Fibroblast of lung (primary cell): ENCODE measurements around the gene SCUBE1.

Experiments used
- CTCF ChIP-seq, 2 donors: IDR thresholded peaks in 1 of 2; conservative IDR thresholded peaks in 1 of 2; 1 replicate in 1 of 2; 2 replicates in 1 of 2; pipeline ENCODE4 v1.5.1; 2011 to 2012; ENCODE audit warnings: low read length in 2 of 2, control low read depth in 1 of 2, inconsistent platforms in 1 of 2, low read depth in 1 of 2, mild to moderate bottlenecking in 1 of 2
- EZH2 ChIP-seq: IDR thresholded peaks from 2 replicates; pipeline ENCODE4 v1.5.1; 2012; ENCODE audit warnings: low read length, control low read depth, mild to moderate bottlenecking; ENCODE audit errors: missing control alignments

GRCh38 chr22:43333978-43334377 is 9.2 kb downstream of the SCUBE1 start:
- TF ChIP-seq CTCF (conservative IDR thresholded peaks at IDR 0.05 in 1 of 2, IDR thresholded peaks at IDR 0.05 in 1 of 2; ENCODE audit: low read depth in 1 of 2, low read length in 2 of 2) (no peak), EZH2 (no peak)
